ENCODE measurements around the gene KRTAP20-3.

The KRTAP20-3 gene

DNA sequence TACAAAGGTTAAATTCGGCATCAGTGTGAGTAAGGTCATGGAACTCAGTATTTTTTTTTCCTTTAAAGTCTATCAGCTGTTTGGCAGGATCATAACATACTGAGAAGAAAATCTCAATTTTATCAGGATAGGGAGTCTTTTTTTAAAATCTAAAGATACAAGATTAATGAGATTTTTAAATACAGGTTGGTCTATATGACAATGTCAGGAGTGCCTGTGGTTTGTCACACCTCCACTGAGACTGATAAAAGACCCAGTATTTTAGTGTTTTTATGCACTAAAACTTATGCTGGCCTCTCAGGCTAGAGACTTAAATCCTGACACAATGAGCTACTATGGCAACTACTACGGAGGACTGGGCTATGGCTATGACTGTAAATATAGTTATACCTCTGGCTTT lies at the start of gene KRTAP20-3:
TSS of gene KRTAP20-3 (plus strand) at position 301 of the 400 bp plus-strand sequence.
- DNase-seq (ENCODE audit: low read depth) = no peak

DNA sequence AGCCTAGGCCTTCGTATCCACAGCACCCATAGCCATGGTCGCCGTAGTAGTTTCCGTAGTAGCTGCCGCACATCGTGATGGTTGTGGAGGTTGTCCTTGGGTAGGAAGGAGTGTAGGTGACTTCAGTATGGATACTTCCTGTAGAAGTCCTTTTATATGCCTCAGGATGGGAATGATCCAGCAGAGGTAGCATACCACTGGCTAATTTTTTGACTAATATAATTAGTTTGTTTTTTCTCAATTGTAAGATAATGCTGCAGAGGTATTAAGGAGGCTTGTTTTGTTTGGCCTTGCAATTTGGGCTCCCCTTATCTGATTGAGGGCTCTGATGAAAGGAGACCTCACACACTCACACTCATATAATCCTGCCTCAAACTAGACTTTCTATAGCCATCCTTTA lies 43.9 kb upstream of the KRTAP20-3 start, which contains the start of gene KRTAP6-2:
TSS of gene KRTAP6-2 (minus strand) at position 101 of the 400 bp plus-strand sequence. CDS start at position 73, 28 bp downstream.
- DNase-seq (ENCODE audit: low read depth) = no peak

DNA sequence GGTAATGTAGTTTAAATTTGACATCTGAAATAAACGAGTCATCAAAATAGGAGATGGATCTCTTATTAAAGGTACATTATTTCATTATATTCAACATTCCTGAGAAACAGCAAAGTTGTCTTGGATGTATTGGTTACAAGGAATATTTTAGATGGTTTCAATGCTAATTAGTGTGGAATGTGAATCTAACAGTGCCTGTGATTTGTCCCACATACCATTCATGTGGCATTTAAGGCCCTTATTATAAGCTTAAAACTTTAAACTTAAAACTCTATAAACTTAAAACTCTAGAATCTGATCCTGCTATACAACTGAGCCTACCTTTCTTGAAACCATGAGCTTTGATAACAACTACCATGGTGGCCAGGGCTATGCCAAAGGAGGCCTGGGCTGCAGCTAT lies 41.9 kb upstream of the KRTAP20-3 start, which contains the start of gene KRTAP22-1:
TSS of gene KRTAP22-1 (plus strand) at position 301 of the 400 bp plus-strand sequence.
- no peak for DNase-seq (ENCODE audit: low read depth)

DNA sequence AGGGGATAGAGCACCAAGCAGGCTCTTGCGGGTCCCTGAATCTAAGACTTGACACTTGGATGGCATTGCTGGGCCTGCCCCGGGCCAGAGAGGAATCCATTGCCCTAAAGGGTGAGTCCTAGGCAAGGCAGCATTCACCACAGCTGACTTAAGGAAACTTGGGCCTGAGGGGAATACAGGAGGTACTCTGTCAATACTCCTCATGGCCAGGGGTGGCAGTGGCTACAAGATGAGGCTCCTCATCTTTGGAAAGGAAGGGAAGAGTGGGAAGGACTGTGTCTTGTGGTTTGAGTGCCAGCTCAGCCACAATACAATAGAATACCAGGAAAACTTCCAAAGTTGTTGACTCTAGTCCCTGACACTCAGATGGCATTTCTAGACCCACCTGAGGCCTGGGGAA lies 36.7 kb upstream of the KRTAP20-3 start:
- no peak for DNase-seq (ENCODE audit: low read depth)

DNA sequence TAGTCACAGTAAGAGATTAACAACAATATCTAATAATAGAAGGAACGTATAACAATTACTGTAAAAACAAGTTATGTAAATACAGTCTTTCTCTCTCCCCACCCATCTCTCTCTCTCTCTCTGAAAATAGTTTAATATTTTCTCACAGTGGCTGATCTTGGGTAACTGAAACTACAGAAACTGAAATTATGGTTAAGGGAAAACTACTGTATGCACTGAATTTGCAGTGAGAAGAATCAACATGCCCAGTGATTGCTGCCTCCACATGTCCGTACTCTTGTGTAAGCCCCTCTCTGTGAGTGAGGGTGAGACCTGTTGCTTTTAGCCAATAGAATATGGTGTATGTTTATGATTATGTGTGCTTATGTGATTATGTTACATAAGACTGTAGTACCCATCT lies 30.5 kb upstream of the KRTAP20-3 start:
- no peak for DNase-seq (ENCODE audit: low read depth)

DNA sequence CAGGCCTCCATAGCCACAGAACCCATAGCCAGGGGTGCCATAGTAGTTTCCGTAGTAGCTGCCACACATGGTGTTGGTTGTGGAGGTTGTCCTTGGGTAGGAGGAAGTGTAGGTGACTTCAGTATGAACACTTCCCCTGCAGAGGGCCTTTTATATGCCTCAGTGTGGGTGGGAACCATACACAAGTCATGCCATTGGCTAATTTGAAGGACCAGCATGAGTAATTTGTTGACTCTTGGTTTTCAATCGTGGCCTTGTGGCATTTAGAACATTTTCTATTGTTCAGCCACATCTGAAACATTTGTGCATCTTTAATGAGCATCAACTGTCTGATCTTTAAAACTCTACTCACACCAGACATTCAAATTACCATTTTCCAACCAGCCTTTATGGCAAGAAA lies 28.8 kb upstream of the KRTAP20-3 start, which contains the start of gene KRTAP6-1:
TSS of gene KRTAP6-1 (minus strand) at position 95 of the 400 bp plus-strand sequence. CDS start at position 69, 26 bp downstream.
- DNase-seq (ENCODE audit: low read depth) = no peak

DNA sequence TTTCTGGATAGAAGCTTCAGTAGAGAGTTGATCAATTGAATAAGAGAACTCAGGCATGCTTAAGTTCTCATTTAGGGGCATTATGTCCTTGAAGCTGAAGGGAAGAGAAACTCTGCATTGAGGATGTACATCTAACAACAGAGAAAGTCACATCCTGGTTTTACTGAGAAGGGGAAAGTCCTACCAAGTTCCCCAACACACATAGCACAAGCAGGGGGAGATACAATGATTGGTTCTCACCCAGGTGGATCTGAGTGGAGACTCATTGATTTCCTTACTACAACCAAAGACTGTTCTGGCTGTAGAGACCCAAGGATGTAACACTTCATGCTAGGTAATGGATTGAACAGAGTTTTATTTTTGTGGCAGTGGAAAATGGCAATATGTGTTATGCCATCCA lies 27.5 kb upstream of the KRTAP20-3 start:
- DNase-seq (ENCODE audit: low read depth) = no peak

DNA sequence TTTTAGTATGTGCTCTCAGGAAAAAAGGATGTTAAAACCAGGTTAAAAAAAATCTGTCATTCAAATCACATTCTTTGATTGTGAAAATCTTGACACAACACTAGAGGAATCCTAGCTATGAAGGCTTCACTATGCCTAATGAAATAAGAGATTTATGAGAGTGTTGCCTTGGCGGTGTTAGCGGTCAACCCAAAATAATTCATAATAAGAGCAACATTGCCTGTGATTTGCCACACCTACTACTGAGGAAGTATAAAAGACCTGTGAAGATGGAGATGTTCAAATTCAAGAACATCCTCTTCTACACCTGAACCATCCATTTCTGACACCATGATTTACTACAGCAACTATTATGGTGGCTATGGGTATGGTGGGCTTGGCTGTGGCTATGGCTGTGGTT lies 26.5 kb upstream of the KRTAP20-3 start, which contains the start of gene KRTAP20-1:
TSS of gene KRTAP20-1 (plus strand) at position 301 of the 400 bp plus-strand sequence. CDS start at position 331, 30 bp downstream.
- DNase-seq (ENCODE audit: low read depth) = no peak

DNA sequence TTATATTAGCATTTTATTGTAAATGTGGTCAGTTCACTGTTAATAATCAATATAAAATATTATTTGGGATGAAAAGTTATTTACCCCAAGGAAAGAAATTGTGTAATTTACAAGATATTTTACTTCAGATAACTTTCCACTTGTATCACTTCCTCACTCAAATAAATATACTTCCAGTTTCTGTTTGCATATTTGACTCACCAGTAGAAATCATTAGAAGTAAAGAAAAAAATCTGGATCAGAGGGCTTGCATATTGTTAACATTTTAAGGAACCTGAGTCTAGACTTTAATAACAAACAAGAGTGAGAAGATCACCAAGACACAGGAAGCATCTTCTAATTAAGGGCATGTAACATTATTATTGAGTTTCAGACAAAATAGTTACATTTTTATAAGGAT lies 22.6 kb upstream of the KRTAP20-3 start:
- no peak for DNase-seq (ENCODE audit: low read depth)

DNA sequence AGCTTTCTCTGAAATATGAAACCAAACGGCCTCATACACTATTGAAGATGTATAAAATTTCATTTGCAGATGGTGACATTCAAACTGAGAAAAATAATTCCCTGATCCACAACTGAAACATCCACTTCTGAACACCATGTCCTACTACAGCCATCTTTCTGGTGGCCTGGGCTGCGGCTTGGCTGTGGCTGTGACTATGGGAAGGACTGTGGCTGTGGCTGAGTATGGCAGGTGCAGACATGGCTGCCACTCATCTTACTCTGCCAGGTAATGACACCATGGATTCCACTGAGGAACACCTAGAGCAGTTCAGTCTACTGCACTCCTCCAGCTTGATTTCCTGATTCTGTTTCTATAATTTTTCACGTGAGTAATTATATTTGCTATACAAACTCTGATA lies 22.1 kb upstream of the KRTAP20-3 start, which contains the start of gene KRTAP20-4:
TSS of gene KRTAP20-4 (plus strand) at position 106 of the 400 bp plus-strand sequence.
- no peak for DNase-seq (ENCODE audit: low read depth)

DNA sequence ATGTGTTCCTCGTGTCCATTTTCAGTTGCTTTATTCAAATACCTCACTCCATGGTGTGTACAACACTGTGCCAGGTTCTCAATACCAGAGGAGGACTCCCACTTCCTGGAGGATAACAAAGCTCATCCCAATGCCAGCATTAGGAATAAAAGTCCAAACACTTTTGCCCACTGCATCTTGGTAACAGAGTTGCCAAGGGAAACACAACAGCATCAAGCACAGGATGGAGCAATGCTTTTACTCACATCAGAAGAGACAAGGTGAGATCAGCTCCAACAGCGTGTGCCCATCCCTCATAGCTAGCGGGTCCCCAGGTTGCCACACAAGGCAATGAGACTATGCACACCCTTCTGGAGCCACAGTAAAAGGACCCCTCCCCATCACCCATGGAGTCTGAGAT lies 19.3 kb upstream of the KRTAP20-3 start:
- no peak for DNase-seq (ENCODE audit: low read depth)

DNA sequence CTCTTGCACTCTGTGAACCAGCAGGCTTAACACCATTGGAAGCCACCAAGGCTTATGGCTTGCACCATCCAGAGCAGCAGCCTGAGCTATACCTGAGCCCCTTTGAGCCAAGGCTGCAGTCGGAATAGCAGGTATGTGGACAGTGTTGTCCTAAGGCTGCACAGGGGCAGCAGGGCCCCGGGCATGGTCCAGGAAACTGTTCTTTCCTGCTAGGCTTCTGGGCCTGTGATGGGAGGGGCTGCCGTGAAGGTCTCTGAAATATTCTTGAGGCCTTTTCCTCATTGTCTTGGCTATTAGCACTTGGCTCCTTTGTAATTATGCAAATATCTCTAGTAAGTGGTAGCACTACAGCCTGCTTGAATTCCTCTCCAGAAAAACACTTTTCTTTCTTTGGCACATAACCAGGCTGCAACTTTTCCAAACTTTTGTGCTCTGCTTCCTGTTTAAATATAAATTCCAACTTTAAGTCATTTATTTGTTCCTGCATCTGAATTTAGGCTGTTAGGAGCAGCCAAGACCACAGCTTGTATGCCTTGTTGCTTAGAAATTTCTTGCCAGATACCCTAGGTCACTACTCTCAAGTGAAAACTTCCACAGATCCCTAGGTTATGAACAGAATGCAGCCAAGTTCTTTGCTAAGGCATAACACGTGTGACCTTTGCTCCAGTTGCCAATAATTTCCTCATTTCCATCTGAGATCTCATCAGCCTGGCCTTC lies 17.1 kb upstream of the KRTAP20-3 start:
- DNase-seq (ENCODE audit: low read depth) = no peak

DNA sequence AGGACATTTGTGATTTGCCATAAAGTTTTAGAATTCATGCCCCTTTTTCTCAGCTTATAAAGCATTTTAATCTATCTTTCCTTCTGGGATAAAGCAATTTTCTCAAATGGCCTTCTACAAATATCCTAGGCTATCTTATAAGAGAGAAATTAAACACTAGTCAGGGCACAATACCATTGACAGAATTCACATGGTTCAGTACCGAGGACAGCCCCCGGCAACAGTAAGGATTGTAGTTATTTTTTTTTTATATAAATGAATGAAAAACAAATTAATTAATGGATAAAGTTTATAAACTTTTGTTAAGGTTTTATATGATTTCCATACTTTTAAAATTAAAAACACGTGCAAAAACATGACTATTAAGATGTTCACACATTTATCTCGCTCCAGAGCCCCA lies 14.6 kb upstream of the KRTAP20-3 start:
- DNase-seq (ENCODE audit: low read depth) = no peak

DNA sequence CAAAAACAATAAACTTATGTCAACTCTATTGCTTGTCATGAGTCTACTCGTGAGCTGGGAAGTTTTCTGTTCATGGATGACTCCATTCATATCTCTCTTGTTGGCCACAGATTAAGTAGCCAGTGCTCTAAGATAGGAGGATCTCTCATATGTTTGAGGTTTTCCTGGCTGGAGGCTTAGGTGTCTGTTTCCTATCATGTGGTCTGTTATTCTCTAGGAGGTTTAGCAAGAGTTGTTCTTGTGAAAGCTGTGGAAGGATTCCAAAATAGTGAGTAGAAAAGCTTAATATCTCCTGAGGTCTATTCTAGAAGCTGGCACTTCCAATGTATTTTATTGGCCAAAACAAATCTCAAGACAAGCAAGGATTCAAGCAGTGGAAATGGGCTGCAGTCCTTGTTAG lies 13.5 kb upstream of the KRTAP20-3 start:
- DNase-seq (ENCODE audit: low read depth) = no peak

DNA sequence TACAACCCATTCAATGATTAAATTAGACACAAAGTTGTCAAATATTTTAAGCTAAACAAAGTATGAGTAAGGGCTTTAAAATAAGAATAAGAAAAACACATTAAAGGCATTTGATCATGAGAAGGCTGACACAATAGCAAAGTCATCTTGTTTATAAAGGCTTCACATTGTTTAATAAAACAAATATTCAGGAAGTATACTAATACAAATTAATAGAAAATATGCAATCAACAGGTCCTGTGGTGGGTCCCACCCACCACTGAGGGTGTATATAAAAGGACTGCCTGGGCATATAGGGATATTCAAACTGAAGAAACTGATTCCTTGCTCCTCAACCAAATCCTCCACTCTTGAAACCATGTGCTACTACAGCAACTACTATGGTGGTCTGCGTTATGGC lies 7.8 kb upstream of the KRTAP20-3 start, which contains the start of gene KRTAP20-2:
TSS of gene KRTAP20-2 (plus strand) at position 301 of the 400 bp plus-strand sequence. CDS start at position 359, 58 bp downstream.
- DNase-seq (ENCODE audit: low read depth) = no peak

DNA sequence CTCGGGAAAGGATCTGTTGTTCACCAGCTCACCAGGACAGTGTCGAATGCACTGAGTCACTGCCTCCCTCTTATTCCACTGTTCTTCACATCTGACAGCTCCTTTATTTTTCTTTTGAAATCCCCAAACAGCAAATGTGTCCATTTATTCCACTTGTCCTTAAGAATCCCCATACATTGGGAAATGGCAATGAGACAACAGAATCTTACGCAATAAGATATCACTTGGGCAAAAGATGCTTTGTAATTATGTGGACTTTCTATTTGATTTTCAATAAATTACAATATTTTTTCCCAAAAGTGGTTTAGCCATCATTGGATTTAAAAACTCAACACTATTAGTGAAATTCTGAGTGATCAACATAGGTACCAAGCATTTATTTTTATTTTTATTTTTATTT lies 4.0 kb upstream of the KRTAP20-3 start:
- DNase-seq (ENCODE audit: low read depth) = no peak

DNA sequence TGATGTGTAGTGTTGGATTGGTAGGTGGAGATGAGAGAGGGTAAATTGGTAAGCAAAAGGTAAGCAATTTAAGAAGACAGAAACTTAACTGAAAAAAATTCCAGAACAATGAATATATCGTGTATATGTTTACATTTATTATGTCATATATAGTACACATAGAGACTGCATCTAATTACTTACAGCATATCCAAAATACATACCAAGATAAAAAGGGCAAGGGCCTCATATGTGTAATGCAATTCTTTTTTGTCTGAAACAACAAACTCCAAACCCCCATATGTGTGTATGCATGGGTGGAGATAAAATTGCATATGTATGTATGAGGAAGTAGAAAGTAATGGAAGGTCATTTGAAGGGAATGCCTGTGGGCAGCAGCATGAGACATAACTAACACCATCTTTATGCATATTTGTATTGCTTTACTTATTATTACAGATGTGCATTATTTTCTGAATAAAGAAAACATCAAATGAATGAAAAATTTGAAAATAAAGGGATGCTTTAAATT lies 4.3 kb downstream of the KRTAP20-3 start:
- no peak for DNase-seq (ENCODE audit: low read depth)

DNA sequence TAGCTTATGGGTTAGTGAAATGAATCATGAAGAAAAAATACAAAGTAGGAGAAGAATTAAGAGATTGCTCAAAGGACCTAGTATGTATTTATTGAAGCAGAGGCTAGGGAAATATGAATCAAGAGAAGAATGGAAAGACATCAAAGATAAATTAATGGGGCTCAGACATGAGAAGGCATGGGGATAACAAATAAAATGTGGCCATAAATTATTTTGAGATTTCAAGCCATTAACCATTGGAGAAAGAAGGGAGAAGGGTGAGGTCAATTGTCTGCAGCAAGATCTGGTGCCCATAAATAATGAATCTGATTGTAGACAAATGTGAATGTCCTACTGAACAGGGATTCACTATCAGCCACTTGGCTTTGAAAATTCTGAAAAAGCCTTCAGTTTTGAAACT lies 10.2 kb downstream of the KRTAP20-3 start:
- no peak for DNase-seq (ENCODE audit: low read depth)

DNA sequence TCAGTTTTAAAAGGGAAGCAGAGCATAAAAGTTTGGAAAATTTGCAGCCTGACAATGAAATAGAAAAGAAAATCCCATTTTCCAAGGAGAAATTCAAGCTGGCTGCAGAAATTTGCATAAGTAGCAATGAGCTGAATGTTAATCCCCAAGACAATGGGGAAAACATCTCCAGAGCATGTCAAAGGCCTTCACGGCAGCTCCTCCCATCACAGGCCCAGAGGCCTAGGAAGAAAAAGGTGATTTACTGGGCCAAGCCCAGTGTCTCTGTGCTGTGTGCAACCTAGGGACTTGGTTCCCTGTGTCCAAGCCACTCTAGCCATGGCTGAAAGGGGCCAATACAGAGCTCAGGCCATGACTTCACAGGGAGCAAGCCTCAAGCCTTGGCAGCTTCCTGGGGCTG lies 26.1 kb downstream of the KRTAP20-3 start:
- DNase-seq (ENCODE audit: low read depth) = no peak

DNA sequence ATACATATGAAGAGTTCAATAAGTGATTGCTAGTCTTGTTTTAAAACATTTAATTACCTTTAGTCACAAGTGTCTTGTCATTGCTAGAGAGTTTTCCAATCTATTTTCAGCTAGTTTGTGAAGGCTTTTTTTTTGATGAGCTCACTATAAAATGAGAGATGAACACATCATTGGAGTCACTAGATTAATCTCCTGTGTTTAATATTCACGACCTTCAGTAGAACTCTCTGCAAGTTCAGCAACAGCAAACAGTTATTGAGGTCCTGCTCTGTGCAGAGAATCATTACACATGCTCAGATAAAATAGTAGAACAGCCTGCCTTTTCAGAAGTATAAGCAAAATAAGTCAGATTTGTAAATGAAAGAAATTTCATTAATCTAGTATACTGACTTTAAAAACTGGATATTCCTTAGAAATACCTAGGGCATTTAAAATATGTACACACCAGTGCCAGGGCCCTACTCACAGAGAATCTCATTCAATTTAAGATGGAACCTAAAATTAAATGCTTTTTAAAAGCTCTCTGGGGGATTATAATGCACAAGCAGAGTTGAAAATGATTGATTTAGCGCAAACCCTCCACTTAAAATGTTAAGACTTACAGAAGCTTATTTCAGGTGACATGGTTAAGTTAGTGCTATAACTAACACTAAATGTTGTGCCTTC lies 30.5 kb downstream of the KRTAP20-3 start:
- DNase-seq (ENCODE audit: low read depth) = no peak

DNA sequence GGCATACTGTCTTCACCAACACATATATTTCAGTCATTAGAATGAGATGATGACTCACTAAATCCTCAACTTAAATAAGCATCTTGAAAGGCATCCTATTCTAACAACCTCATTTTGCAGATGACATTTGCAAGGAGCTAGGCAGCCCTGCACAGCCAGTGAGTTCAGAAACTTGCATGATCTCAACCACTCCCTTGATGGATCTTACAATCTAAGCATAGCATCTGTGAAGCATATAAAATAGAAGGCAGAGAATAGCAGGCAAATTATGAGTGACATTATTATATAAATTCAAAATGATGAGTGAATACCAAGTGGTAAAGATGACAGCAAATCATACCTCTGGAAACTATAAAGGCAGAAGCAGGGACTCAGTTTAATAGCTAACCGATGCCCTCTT lies 31.6 kb downstream of the KRTAP20-3 start:
- DNase-seq (ENCODE audit: low read depth) = no peak

DNA sequence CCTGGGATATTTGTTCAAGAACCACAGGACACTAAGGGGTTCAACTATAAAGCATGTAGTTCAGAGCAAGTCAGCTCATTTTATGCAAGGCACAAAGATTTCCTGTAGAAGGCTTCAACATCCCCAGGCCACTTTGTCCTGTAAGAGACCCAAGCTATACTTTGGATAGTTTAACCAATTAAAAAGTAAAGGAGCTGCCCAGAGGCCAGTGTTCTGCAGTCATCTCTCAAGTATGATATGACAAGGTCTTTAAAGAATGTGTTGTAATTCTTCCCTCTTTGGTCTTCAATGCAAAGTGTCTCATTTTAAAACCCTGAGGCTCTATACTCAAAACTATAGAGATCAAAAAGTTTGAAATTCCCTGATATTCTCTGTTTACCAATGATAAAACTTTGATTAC lies 34.1 kb downstream of the KRTAP20-3 start:
- no peak for DNase-seq (ENCODE audit: low read depth)

DNA sequence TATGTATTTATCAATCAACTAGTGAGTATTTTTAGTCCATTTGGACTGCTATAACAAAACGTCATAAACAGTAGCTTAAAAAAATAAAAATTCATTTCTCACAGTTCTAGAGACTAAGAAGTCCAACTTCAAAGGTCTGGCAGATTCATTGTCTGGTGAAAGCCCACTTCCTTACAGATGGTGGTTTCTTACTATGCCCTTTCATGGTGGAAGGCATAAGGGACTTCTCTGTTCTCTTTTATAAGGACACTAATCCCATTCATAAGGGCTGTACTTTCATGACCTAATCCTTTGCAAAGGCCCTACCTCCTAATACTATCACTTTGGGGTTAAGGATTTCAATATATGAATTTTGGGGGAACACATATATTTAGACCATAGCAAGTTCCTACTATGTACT lies 37.9 kb downstream of the KRTAP20-3 start:
- DNase-seq (ENCODE audit: low read depth) = no peak
